ENCODE results near the gene BCKDHB.
"Not testable (repeated sequence)": the region's sequence is repeated elsewhere in the genome, so short reads cannot be mapped to it uniquely, and the experiment has no call there.

The BCKDHB gene

DNA sequence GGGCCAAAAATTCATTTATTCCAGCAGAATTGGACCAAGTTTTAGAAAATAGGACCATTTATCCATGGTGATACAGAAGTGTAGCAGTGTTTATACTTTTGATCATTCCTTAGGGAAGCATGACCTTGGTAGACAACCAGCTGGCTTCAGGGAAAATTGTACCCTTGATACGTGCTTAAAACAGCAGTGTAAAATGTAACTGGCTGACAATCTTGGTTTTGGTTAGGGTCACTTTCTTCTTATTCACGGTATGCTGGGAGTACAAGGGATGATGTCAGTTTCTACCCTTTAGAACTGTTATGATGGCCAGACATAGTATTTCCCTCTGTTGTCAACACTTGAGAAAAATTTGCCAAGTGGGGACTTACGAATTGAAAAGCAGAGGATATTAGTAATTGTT, 157.1 kb downstream of the BCKDHB start:
- no peak for DNase-seq (ENCODE audit: low read depth in 2 of 2)

- no peak for DNase-seq (ENCODE audit: low read depth in 2 of 2)
These were observed 162.6 kb downstream of the BCKDHB start for GRCh38 chr6:80268865-80269730.

GRCh38 chr6:80271074-80271473, 164.6 kb downstream of the BCKDHB start:
- no peak for DNase-seq (ENCODE audit: low read depth in 2 of 2)

DNA sequence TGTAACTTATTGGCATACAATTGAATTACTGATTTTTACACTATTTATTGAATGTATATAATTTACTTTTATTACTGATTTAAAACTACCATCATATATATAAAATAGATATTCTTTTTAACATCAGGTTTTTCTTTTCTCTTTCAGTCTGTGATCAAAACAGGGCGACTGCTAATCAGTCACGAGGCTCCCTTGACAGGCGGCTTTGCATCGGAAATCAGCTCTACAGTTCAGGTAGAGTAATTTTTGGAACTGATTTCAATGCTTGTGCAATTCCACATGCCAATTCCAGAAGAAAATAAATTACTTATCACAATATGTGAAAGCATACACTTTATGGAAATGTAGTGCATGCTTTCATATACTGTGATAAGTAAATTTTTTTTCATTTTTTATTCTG, 166.5 kb downstream of the BCKDHB start:
- no peak for DNase-seq (ENCODE audit: low read depth in 2 of 2)

- no peak for DNase-seq (ENCODE audit: low read depth in 2 of 2)
These were observed 170.4 kb downstream of the BCKDHB start for GRCh38 chr6:80276861-80277260.

- DNase-seq (ENCODE audit: low read depth in 2 of 2): no peak
These were observed 171.0 kb downstream of the BCKDHB start for GRCh38 chr6:80277501-80277900.

DNA sequence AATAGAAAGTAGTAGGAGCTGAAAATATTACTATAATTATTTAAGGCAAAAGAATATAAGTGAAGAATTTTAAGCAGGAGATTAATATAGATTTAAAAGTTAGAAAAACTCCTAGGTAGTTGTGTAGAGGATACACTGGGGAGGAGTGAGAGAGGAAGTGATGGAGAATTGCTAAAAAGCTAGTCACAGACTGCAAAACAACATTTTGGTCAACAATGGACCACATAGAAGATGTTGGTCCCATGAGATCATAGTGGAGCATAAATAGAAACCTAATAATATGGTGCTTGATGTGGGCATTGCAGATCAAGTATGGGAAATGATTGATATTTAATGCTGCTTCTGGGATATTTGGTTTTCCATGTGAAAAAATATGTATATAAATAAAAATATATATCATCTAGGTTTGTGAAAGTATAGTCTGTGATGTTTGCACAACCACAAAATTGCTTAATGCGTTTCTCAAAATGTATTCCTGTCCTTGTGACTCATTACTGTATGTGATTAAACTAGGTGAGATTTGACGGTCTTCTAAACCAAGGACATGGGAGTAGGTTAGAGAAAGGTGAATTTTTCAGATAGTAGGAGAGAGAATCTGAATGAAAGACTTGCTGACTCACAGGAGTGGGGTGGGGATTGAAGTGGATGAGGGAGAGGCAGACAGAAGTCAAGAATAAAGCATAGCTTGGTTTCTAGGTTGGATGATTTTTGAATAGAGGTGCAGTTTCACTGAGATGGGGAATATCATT, 174.0 kb downstream of the BCKDHB start:
- no peak for DNase-seq (ENCODE audit: low read depth in 2 of 2)

- no peak for DNase-seq (ENCODE audit: low read depth in 2 of 2)
These were observed 176.6 kb downstream of the BCKDHB start for GRCh38 chr6:80282913-80283554.

GRCh38 chr6:80287112-80287511, 180.6 kb downstream of the BCKDHB start:
- no peak for DNase-seq (ENCODE audit: low read depth in 2 of 2)

GRCh38 chr6:80287607-80288006, 181.1 kb downstream of the BCKDHB start:
- no peak for DNase-seq (ENCODE audit: low read depth in 2 of 2)

- no peak for DNase-seq (ENCODE audit: low read depth in 2 of 2)
These were observed 183.3 kb downstream of the BCKDHB start for GRCh38 chr6:80289727-80290126.

- not testable (repeated sequence) for DNase-seq (ENCODE audit: low read depth in 2 of 2)
These were observed 188.1 kb downstream of the BCKDHB start for GRCh38 chr6:80294531-80294930.

DNA sequence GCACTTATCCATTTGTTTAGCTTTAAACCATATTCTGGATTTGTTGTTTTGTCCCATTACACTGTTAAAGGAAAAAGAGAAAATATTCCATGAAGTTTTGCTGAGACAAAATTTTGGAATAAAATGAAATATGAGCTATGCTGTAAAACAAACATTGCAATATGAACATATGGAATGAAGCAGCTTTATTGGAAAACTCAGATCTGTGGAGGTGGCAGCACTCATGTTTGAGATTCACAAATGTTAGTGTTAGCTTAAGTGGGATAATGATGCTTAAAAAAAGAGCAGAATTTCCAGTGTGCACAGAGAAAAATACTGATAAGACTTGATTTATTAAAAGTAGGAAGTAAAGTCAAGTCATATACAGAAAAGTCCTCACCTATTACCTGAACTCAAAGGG, 196.2 kb downstream of the BCKDHB start:
- DNase-seq (ENCODE audit: low read depth in 2 of 2): no peak

DNA sequence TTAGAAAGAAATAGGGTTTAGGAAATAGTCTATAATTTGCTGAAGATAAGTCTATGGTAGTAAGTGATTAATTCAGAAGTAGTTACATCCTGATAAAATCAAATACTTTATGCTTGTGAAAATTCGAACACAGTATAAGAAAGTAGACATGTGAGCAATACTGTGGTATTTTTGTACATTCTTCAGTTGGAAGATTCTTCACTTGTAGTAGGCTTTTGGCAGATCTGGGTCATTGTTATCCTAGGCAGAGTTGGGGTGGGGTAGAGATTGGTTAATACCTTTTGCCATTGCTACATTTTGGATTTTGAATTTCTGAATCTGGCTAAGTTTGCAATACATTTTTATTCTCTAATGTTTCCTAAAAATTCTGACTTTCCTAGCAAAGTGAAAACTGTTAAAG, 197.5 kb downstream of the BCKDHB start:
- DNase-seq (ENCODE audit: low read depth in 2 of 2): no peak

GRCh38 chr6:80314531-80314930, 208.1 kb downstream of the BCKDHB start:
- DNase-seq (ENCODE audit: low read depth in 2 of 2): no peak

DNA sequence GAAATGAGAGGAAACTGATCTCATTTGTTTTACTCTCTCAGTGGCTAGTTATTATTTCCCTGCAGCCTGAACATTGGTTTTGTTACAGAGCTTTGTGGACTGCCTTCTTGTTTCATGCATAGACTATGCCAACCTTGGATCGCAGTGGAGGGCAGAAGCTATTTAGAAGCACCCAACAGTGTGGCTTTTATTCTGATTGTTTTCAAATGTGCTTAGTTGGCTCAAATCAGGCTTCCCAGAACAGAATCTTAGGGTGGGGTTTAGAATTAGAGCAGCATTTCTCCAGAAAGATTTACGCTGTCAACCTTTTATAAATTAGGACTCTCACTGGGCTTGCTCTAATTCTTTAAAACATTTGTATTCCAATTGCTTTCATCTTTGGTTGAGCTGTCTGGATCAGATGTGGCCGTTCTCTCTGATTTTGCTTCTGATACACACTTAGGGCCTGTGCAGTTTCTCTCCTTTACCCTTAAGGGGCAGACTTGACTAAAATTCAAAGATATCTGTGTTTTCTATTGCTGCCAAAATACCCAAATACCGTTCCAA, 210.3 kb downstream of the BCKDHB start:
- no peak for DNase-seq (ENCODE audit: low read depth in 2 of 2)

- DNase-seq (ENCODE audit: low read depth in 2 of 2): no peak
These were observed 212.7 kb downstream of the BCKDHB start for GRCh38 chr6:80319196-80319595.

DNA sequence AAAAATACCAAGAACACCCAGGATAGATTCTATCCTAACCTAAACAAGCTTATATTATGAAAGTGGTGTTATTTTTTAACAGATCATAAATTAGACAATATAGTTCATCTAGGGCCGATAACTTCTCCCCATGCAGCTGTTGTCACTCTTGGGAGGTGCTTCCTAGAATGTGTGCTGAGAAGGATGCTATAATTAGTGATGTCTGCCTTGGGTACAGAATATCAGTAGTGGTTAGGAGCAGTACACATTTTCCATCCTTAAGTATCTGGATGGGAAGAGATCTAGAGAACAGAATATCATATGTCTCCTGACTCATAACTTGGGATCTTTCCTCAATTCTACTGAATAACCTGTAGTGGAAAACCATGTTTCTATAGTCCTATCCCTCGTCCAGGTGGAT, 214.5 kb downstream of the BCKDHB start:
- no peak for DNase-seq (ENCODE audit: low read depth in 2 of 2)

DNA sequence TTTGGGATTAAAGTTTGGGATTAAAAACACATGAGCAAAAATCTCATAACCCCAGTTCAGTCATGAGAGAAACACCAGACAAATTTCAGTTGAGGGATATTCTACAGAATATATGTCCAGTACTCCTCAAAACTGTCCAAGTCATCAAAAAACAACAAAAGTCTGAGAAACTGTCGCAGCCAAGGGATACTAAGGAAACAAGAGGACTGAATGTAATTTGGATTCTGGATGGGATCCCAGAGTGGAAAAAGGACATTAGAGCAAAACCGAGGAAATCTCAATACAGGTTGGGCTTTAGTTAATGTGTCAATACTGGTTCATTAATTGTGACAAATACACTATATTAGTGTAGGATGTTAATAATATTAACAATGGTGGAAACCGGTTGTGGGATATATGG, 219.3 kb downstream of the BCKDHB start:
- DNase-seq (ENCODE audit: low read depth in 2 of 2): no peak

GRCh38 chr6:80328652-80329051, 222.2 kb downstream of the BCKDHB start:
- DNase-seq (ENCODE audit: low read depth in 2 of 2): no peak

DNA sequence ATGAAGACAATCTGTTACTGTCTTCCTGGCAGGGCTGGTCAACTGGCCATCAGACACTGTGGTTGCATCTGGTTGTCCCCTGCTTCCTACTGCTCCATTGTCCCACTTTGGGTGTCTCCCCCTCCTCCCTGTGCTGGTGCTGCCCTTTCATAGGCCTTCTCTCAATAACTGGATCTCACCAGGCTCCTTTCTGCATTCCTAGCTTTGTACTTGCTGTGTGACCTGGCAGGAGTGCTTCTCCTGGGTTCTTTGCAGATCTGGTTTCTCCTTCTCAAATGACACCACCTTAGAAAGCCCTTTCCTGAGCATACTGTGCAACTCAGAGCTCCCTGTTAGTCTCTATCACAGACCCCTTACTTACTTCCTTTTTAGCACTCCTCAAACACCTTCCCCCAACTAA, 223.0 kb downstream of the BCKDHB start:
- DNase-seq (ENCODE audit: low read depth in 2 of 2): no peak

- DNase-seq (ENCODE audit: low read depth in 2 of 2): no peak
These were observed 224.5 kb downstream of the BCKDHB start for GRCh38 chr6:80330961-80331360.

All from activated CD4-positive, alpha-beta T cell treated with anti-CD3 and anti-CD28 coated beads for 24 hours (primary cell).